B cell (primary cell): Measurements from ENCODE around the gene EXOC6. TPM values are rescaled to one million over a fixed set of nuclear protein-coding genes. Genes with fewer than 3 reads are reported as not detected.

Source experiments
- ATAC-seq: fragments of 200-7000 bp; cut with Tn5 transposase; one replicate; pipeline ENCODE4 v1.10.0; 2021; ENCODE audit warnings: low read depth, mild to moderate bottlenecking, moderate number of reproducible peaks, moderate library complexity
- CTCF ChIA-PET: fragments of 350-600 bp; sonication (Branson Sonifier 250); formaldehyde crosslinking; loops from one replicate; lab custom pipeline; 2021; ENCODE audit warnings: antibody characterized with exemption, inconsistent platforms; lab: Charles Lee
- POLR2A ChIA-PET: fragments of 350-600 bp; sonication (Branson Sonifier 250); formaldehyde crosslinking; loops from one replicate; lab custom pipeline; 2021; ENCODE audit warnings: antibody characterized with exemption; lab: Charles Lee
- DNase-seq: peaks from one replicate; pipeline ENCODE4 v3.0.0; 2013
- H2AFZ ChIP-seq: 2 replicates; pipeline ENCODE4 v1.6.1; 2012; ENCODE audit warnings: mild to moderate bottlenecking, low read depth, low read length; ENCODE audit not compliant: insufficient read depth, poor library complexity, severe bottlenecking
- H3K27ac ChIP-seq, 2 donors: 1 replicate in 1 of 2; 2 replicates in 1 of 2; pipeline ENCODE4 v1.5.1; 2012 to 2013; ENCODE audit warnings: low read length in 2 of 2, mild to moderate bottlenecking in 2 of 2, moderate library complexity in 1 of 2
- H3K27me3 ChIP-seq, 4 experiments: fragments of 200-600 bp in 1 of 4; sonication (generic) in 1 of 4; replicated peaks in 1 of 4; 1 replicate in 2 of 4; 2 replicates in 2 of 4; pipeline versions ENCODE4 v1.6.1 to v1.7.0; 2013 to 2016; ENCODE audit warnings: low read length in 3 of 4, mild to moderate bottlenecking in 2 of 4, mixed read lengths in 1 of 4, moderate library complexity in 1 of 4; ENCODE audit not compliant: insufficient read depth in 4 of 4, control insufficient read depth in 3 of 4; ENCODE audit errors: control extremely low read depth in 1 of 4
- H3K36me3 ChIP-seq, 2 experiments: replicated peaks in 1 of 2; 1 replicate in 1 of 2; 2 replicates in 1 of 2; pipeline versions ENCODE4 v1.6.1 to v1.7.1; 2013; ENCODE audit warnings: low read length in 1 of 2; ENCODE audit not compliant: insufficient read depth in 2 of 2, control insufficient read depth in 1 of 2; ENCODE audit errors: control extremely low read depth in 1 of 2, extremely low read depth in 1 of 2
- H3K4me1 ChIP-seq, 2 donors: fragments of 200-600 bp in 1 of 2; sonication (generic) in 1 of 2; 1 replicate in 1 of 2; 2 replicates in 1 of 2; pipeline versions ENCODE4 v1.5.1 to v1.6.1; 2013 to 2017; ENCODE audit warnings: low read length in 2 of 2; ENCODE audit not compliant: control insufficient read depth in 2 of 2, insufficient read depth in 2 of 2
- H3K4me2 ChIP-seq: replicated peaks from 2 replicates; pipeline ENCODE3; 2012; ENCODE audit warnings: mild to moderate bottlenecking, low read depth, low read length; ENCODE audit not compliant: poor library complexity, severe bottlenecking
- H3K4me3 ChIP-seq, 5 experiments: fragments of 200-600 bp in 1 of 5; sonication (generic) in 1 of 5; 1 replicate in 3 of 5; 2 replicates in 2 of 5; pipeline versions ENCODE4 v1.5.1 to v1.7.0; 2011 to 2016; ENCODE audit warnings: low read length in 4 of 5, mild to moderate bottlenecking in 4 of 5, low read depth in 2 of 5, control low read depth in 1 of 5, moderate library complexity in 1 of 5; ENCODE audit not compliant: insufficient read depth in 1 of 5; ENCODE audit errors: control extremely low read depth in 1 of 5, extremely low read depth in 1 of 5
- H3K79me2 ChIP-seq: fragments of 200-600 bp; sonication (generic); one replicate; pipeline ENCODE4 v1.6.0; 2016; ENCODE audit warnings: low read length; ENCODE audit not compliant: control insufficient read depth, insufficient read depth
- H3K9ac ChIP-seq: fragments of 200-600 bp; sonication (generic); 2 replicates; pipeline ENCODE4 v1.6.1; 2017; ENCODE audit warnings: mild to moderate bottlenecking, low read length, moderate library complexity
- H3K9me3 ChIP-seq, 3 donors: one replicate each; pipeline versions ENCODE4 v1.6.1 to v1.7.1; 2013; ENCODE audit warnings: low read length in 2 of 3; ENCODE audit not compliant: control insufficient read depth in 2 of 3, insufficient read depth in 1 of 3; ENCODE audit errors: control extremely low read depth in 1 of 3
- H4K20me1 ChIP-seq: 2 replicates; pipeline ENCODE4 v1.6.0; 2012; ENCODE audit warnings: mild to moderate bottlenecking, low read length; ENCODE audit not compliant: insufficient read depth, control insufficient read depth, poor library complexity, severe bottlenecking
- H3K27ac Mint-ChIP-seq: one replicate; pipeline ENCODE4 v1.8.0; 2021; ENCODE audit warnings: mixed read lengths
- H3K27me3 Mint-ChIP-seq: one replicate; pipeline ENCODE4 v1.8.0; 2021; ENCODE audit warnings: mixed read lengths
- H3K4me1 Mint-ChIP-seq: one replicate; pipeline ENCODE4 v1.8.0; 2021; ENCODE audit warnings: mixed read lengths
- H3K4me3 Mint-ChIP-seq: one replicate; pipeline ENCODE4 v1.8.0; 2021; ENCODE audit warnings: mixed read lengths
- H3K9me3 Mint-ChIP-seq: one replicate; pipeline ENCODE4 v1.8.0; 2022; ENCODE audit warnings: mixed read lengths; ENCODE audit not compliant: insufficient read depth
- EZH2 ChIP-seq: IDR thresholded peaks from 2 replicates; pipeline ENCODE4 v1.6.1; 2012; ENCODE audit warnings: borderline replicate concordance, low read depth, mild to moderate bottlenecking, moderate library complexity, low read length; ENCODE audit not compliant: insufficient read depth, poor library complexity, severe bottlenecking
- WGBS: methylation state at CpG from one replicate; pipeline ENCODE4 v1.1.5; 2013; ENCODE audit warnings: missing lambda C conversion rate; ENCODE audit not compliant: insufficient coverage; 5-methylcytosine and 5-hydroxymethylcytosine counted together
- intact Hi-C: fragments of 100-400 bp; cut with micrococcal nuclease; formaldehyde crosslinking; loops from one replicate; pipeline ENCODE4 v1.10.0; 2022
- polyA plus RNA-seq: library from polyadenylated mRNA; depleted of rRNA; stranded (reverse); fragments of >200 nt; gene quantifications from 2 replicates; pipeline ENCODE4 v1.2.3, GENCODE V29; 2012
- total RNA-seq, 2 donors: library from RNA; stranded (reverse); fragments of 120-200 nt in 1 of 2; gene quantifications; 1 replicate in 1 of 2; 2 replicates in 1 of 2; pipeline versions ENCODE4 v1.2.3 to v1.2.4, GENCODE V29; 2013 to 2022
- TF ChIP-seq, protein P1 (sequence below): fragments of 200-600 bp; IDR thresholded peaks from one replicate; pipeline ENCODE4 v1.8.0; 2022; ENCODE audit warnings: antibody characterized with exemption, mild to moderate bottlenecking

Gene EXOC6
- total and polyA plus RNA-seq, 2 donors (not counting 1 experiment from before 2014, with no cell fraction given): 7.9 to 22.6 TPM

- Histone ChIP-seq H3K4me3 (peak within 1 kb of the TSS in 4 of 5 experiments; percentile 15 to 55 (median 45)), H3K27ac (no peak within 1 kb of the TSS), H3K36me3 (no peaks in the 10 kb centered on the region), H2AFZ (peak within 1 kb of the TSS; percentile 30), H3K27me3 (peaks cover 0 to 76% (median 42%) of the 10 kb centered on the region in 4 experiments), H3K9me3 (peaks cover 0 to 10% (median 0%) of the 10 kb centered on the region in 3 donors), H3K4me2 (peak within 1 kb of the TSS; percentile 79), H4K20me1 (no peaks in the 10 kb centered on the region), H3K9ac (peak within 1 kb of the TSS; percentile 35), H3K79me2 (no peaks in the 10 kb centered on the region), H3K4me1 (peaks cover 39 to 44% of the 10 kb centered on the region in 2 donors)
- ChIA-PET POLR2A (no interaction called here), CTCF (no interaction called here)
- Mint-ChIP-seq H3K4me1 (peaks cover 40% of the 10 kb centered on the region), H3K9me3 (no peaks in the 10 kb centered on the region), H3K27me3 (peaks cover 62% of the 10 kb centered on the region), H3K4me3 (peak within 1 kb of the TSS; percentile 88), H3K27ac (no peak within 1 kb of the TSS)
- no peak for DNase-seq
- peak; percentile 74 for ATAC-seq
- TF ChIP-seq EZH2: no peak
- TF ChIP-seq, protein P1, sequence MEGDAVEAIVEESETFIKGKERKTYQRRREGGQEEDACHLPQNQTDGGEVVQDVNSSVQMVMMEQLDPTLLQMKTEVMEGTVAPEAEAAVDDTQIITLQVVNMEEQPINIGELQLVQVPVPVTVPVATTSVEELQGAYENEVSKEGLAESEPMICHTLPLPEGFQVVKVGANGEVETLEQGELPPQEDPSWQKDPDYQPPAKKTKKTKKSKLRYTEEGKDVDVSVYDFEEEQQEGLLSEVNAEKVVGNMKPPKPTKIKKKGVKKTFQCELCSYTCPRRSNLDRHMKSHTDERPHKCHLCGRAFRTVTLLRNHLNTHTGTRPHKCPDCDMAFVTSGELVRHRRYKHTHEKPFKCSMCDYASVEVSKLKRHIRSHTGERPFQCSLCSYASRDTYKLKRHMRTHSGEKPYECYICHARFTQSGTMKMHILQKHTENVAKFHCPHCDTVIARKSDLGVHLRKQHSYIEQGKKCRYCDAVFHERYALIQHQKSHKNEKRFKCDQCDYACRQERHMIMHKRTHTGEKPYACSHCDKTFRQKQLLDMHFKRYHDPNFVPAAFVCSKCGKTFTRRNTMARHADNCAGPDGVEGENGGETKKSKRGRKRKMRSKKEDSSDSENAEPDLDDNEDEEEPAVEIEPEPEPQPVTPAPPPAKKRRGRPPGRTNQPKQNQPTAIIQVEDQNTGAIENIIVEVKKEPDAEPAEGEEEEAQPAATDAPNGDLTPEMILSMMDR: no peak
- intact Hi-C loops: loop anchor here (5.0 to 10.0 kb wide), 2 partner anchors 186 to 411 kb away; partner anchors contain the start of gene MYOF
- WGBS: under 1% methylated on average over 52 of the region's 52 CpGs
Observed at GRCh38 chr10:93073539-93074146, 225.3 kb downstream of the EXOC6 start, which contains the start of gene CYP26A1. CYP26A1 (plus strand) TSS chr10:93073893; CDS start chr10:93073935, 42 bp downstream.

GRCh38 chr10:93074147-93074596 lies 225.9 kb downstream of the EXOC6 start:
- peaks cover 38% of the 10 kb centered on the region for H3K4me1 Mint-ChIP-seq
- H3K27me3 ChIP-seq: peaks cover 0 to 71% (median 39%) of the 10 kb centered on the region in 4 experiments
- no peaks in the 10 kb centered on the region for H3K9me3 Mint-ChIP-seq
- under 1% methylated on average over 40 of the region's 40 CpGs for WGBS
- H4K20me1 ChIP-seq: no peaks in the 10 kb centered on the region
- no peaks in the 10 kb centered on the region for H3K36me3 ChIP-seq
- ATAC-seq (peak; percentile 35), DNase-seq (peak; percentile 64)
- peak overlapping the region; percentile 79 for H3K4me2 ChIP-seq
- TF ChIP-seq EZH2: no peak
- TF ChIP-seq, protein P1: no peak
- no peak overlapping the region for H3K27ac Mint-ChIP-seq
- H3K4me3 Mint-ChIP-seq: peak overlapping the region; percentile 88
- H3K9me3 ChIP-seq: peaks cover 0 to 10% (median 0%) of the 10 kb centered on the region in 3 donors
- peak overlapping the region; percentile 35 for H3K9ac ChIP-seq
- POLR2A ChIA-PET: no interaction called here
- H3K27me3 Mint-ChIP-seq: peaks cover 59% of the 10 kb centered on the region
- H3K79me2 ChIP-seq: no peaks in the 10 kb centered on the region
- H3K4me1 ChIP-seq: peaks cover 38 to 40% of the 10 kb centered on the region in 2 donors
- peak overlapping the region; percentile 30 for H2AFZ ChIP-seq
- intact Hi-C loops: loop anchor here (5.0 to 10.0 kb wide), 2 partner anchors 187 to 411 kb away; partner anchors contain the start of gene MYOF
- peak overlapping the region in 4 of 5 experiments; percentile 15 to 55 (median 45) for H3K4me3 ChIP-seq
- CTCF ChIA-PET: no interaction called here
- H3K27ac ChIP-seq: no peak overlapping the region
